CD4-positive, CD25-positive, alpha-beta regulatory T cell (primary cell): ENCODE measurements around the gene SHROOM1. TPM values are rescaled to one million over a fixed set of nuclear protein-coding genes. Genes with fewer than 3 reads are reported as not detected.

Source experiments
- ATAC-seq, 2 donors: fragments of 150-1000 bp; cut with Tn5 transposase; one replicate each; pipeline ENCODE4 v1.10.0; 2021; ENCODE audit warnings: low read depth in 2 of 2, moderate number of reproducible peaks in 2 of 2, moderate library complexity in 1 of 2
- DNase-seq, 3 donors: peaks; one replicate each; pipeline versions ENCODE4 v3.0.0 to v3.0.0-alpha.2; 2012 to 2022; ENCODE audit warnings: mixed read lengths in 1 of 3
- H3K27ac ChIP-seq: one replicate; pipeline ENCODE4 v1.7.0; 2013; ENCODE audit warnings: mild to moderate bottlenecking, low read length; ENCODE audit not compliant: insufficient read depth, poor library complexity, severe bottlenecking
- H3K27me3 ChIP-seq: one replicate; pipeline ENCODE4 v1.7.0; 2013; ENCODE audit warnings: low read length; ENCODE audit not compliant: control insufficient read depth, insufficient read depth
- H3K36me3 ChIP-seq: one replicate; pipeline ENCODE4 v1.7.0; 2013; ENCODE audit warnings: mild to moderate bottlenecking, low read length, moderate library complexity; ENCODE audit not compliant: control insufficient read depth, insufficient read depth
- H3K4me1 ChIP-seq: 2 replicates; pipeline ENCODE4 v1.7.0; 2013; ENCODE audit warnings: mild to moderate bottlenecking, low read length; ENCODE audit not compliant: insufficient read depth, control insufficient read depth, poor library complexity, severe bottlenecking
- H3K4me3 ChIP-seq: one replicate; pipeline ENCODE4 v1.7.0; 2013; ENCODE audit warnings: low read depth, mild to moderate bottlenecking, low read length, moderate library complexity
- H3K9me3 ChIP-seq, 2 experiments: 1 replicate in 1 of 2; 2 replicates in 1 of 2; pipeline ENCODE4 v1.7.0; 2013; ENCODE audit warnings: low read length in 2 of 2, mild to moderate bottlenecking in 1 of 2, moderate library complexity in 1 of 2; ENCODE audit not compliant: control insufficient read depth in 2 of 2
- H3K27ac Mint-ChIP-seq, 3 donors: one replicate each; pipeline ENCODE4 v1.8.0; 2020 to 2022; ENCODE audit warnings: mild to moderate bottlenecking in 3 of 3, mixed read lengths in 3 of 3, moderate library complexity in 2 of 3
- H3K27me3 Mint-ChIP-seq: one replicate; pipeline ENCODE4 v1.8.0; 2022; ENCODE audit warnings: mild to moderate bottlenecking, mixed read lengths
- H3K36me3 Mint-ChIP-seq: one replicate; pipeline ENCODE4 v1.8.0; 2020; ENCODE audit warnings: mixed read lengths
- H3K4me1 Mint-ChIP-seq, 4 donors: one replicate each; pipeline ENCODE4 v1.8.0; 2020 to 2022; ENCODE audit warnings: mixed read lengths in 4 of 4, mild to moderate bottlenecking in 1 of 4
- H3K4me3 Mint-ChIP-seq, 4 donors: one replicate each; pipeline ENCODE4 v1.8.0; 2020 to 2022; ENCODE audit warnings: mild to moderate bottlenecking in 4 of 4, mixed read lengths in 4 of 4, moderate library complexity in 3 of 4
- H3K9me3 Mint-ChIP-seq, 7 donors: one replicate each; pipeline ENCODE4 v1.8.0; 2020 to 2022; ENCODE audit warnings: mixed read lengths in 7 of 7, mild to moderate bottlenecking in 3 of 7, moderate library complexity in 2 of 7
- polyA plus RNA-seq, 4 donors: library from polyadenylated mRNA; unstranded; fragments of 300-500 nt; fragmentation: Illumina TruSeq; gene quantifications; one replicate each; pipeline ENCODE4 v1.2.3, GENCODE V29; 2021
- total RNA-seq: library from RNA; stranded (reverse); gene quantifications from one replicate; pipeline ENCODE4 v1.2.3, GENCODE V29; 2022

Gene SHROOM1
- total and polyA plus RNA-seq, 5 donors from 2014 or later, result 0.12 TPM; not detected in 4

DNA sequence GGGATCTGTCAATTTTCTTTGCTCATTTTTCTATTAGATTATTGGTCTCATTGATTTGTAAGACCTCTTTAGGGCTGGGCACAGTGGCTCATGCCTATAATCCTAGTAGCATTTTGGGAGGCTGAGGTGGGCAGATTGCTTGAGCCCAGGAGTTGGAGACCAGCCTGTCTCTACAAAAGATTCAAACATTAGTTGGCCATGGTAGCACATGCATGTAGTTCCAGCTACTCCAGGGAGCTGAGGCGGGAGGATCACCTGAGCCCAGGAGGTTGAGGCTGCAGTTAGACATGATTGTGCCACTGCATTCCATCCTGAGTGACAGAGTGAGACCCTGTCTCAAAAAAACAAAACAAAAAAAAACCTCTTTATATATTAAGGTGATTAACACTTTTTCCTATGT is 6.4 kb upstream of the SHROOM1 start:
- no peaks in the 10 kb centered on the region for H3K4me1 ChIP-seq
- H3K27ac ChIP-seq, result no peak overlapping the region
- no peaks in the 10 kb centered on the region for H3K27me3 ChIP-seq
- no peaks in the 10 kb centered on the region for H3K4me1 Mint-ChIP-seq
- no peaks in the 10 kb centered on the region for H3K36me3 Mint-ChIP-seq
- H3K27ac Mint-ChIP-seq, result no peak overlapping the region
- no peaks in the 10 kb centered on the region for H3K9me3 ChIP-seq
- DNase-seq (no peak), ATAC-seq (no peak)
- H3K27me3 Mint-ChIP-seq, result peaks cover 34% of the 10 kb centered on the region
- H3K4me3 ChIP-seq, result no peak overlapping the region
- no peaks in the 10 kb centered on the region for H3K36me3 ChIP-seq
- H3K4me3 Mint-ChIP-seq, result no peak overlapping the region
- no peaks in the 10 kb centered on the region for H3K9me3 Mint-ChIP-seq

DNA sequence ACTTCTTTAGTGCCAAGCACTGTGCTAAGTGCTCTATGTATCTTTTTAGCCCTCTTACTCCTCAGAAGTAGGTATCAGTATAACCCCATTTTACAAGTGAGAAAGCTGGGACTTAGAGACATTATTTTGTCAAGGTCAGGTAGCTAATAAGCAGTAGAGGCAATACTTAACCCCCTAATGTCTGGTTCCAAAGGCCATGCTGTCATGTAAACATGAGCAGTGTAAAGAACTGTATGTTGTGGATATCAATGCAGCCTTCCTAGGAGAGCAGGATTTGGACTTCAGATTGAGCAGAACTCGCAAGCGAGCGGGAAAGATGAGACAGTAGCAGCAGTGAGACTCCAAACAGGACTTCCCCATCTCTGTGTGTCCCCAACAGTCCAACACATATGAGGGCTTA is 3.6 kb upstream of the SHROOM1 start:
- H3K9me3 ChIP-seq, result no peaks in the 10 kb centered on the region
- H3K4me1 Mint-ChIP-seq, result peaks cover 0 to 13% (median 3%) of the 10 kb centered on the region in 4 donors
- ATAC-seq (no peak), DNase-seq (no peak)
- peaks cover 14% of the 10 kb centered on the region for H3K4me1 ChIP-seq
- no peak overlapping the region for H3K4me3 ChIP-seq
- peaks cover 4% of the 10 kb centered on the region for H3K27me3 ChIP-seq
- peaks cover 0 to under 1% (median 0%) of the 10 kb centered on the region in 7 donors for H3K9me3 Mint-ChIP-seq
- H3K27ac ChIP-seq, result no peak overlapping the region
- H3K27ac Mint-ChIP-seq, result no peak overlapping the region
- H3K4me3 Mint-ChIP-seq, result no peak overlapping the region
- peaks cover 51% of the 10 kb centered on the region for H3K27me3 Mint-ChIP-seq
- no peaks in the 10 kb centered on the region for H3K36me3 ChIP-seq
- H3K36me3 Mint-ChIP-seq, result no peaks in the 10 kb centered on the region

DNA sequence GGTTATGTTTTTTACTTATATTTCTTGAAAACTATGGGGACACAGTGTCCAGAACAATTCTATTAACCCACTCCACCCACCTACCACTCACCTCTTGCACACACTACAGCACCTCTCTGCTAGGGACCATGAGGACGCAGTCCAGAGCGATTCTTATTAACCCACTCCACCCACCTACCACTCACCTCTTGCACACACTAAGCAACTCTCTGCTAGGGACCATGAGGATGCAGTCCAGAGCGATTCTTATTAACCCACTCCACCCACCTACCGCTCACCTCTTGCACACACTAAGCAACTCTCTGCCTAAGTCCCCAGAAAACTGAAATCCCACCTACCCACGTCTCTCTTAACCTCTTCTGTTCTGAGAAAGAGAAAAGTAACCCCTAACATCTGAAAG is 2.2 kb upstream of the SHROOM1 start:
- H3K4me1 ChIP-seq, result peaks cover 14% of the 10 kb centered on the region
- peaks cover 53% of the 10 kb centered on the region for H3K27me3 Mint-ChIP-seq
- no peaks in the 10 kb centered on the region for H3K36me3 Mint-ChIP-seq
- H3K27me3 ChIP-seq, result peaks cover 10% of the 10 kb centered on the region
- no peak overlapping the region for H3K27ac ChIP-seq
- peaks cover 0 to 1% (median 0%) of the 10 kb centered on the region in 7 donors for H3K9me3 Mint-ChIP-seq
- H3K4me1 Mint-ChIP-seq, result peaks cover 0 to 13% (median 4%) of the 10 kb centered on the region in 4 donors
- H3K27ac Mint-ChIP-seq, result no peak overlapping the region
- H3K4me3 ChIP-seq, result no peak overlapping the region
- ATAC-seq, result no peak
- no peak for DNase-seq
- no peaks in the 10 kb centered on the region for H3K36me3 ChIP-seq
- no peaks in the 10 kb centered on the region for H3K9me3 ChIP-seq
- H3K4me3 Mint-ChIP-seq, result peak overlapping the region; percentile 33 to 66 (median 49)

DNA sequence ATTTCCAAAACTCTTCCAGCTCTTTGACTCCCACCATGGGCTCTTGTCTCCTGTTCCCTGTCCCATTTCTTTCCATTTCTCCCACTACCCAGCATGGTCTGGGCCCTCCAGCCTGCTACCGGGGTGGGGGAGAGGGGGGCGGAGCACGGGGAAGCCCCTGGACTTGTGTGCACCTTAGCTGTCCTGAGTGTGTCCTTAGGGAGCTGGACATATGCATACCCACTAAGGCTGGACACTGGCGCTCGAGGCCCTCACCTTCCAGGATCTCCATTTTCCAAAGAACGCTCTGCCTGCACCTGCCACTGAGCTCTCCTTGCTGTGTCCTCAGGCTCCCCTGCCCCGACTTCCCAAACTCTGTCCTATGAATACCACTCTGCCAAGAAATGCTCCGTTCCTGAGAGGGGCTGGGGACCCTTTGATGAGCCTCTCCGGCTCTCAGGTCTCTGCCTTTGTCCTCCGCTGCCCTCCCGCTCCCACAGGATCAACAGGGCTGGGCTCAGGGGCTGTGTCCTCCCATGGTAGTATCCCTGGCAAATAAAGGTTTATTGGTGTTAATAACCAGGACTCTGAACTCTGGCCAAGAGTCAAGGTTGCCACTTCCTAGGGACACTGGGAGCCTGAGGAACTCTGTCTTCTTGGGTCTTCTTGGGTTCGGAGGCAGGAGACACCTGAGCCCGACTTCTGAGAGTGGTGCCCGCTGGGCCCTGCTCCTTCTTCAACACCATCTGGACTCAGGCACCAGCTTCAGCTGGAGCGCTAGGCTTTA is 831 bp upstream of the SHROOM1 start:
- H3K4me1 ChIP-seq, result peaks cover 14% of the 10 kb centered on the region
- ATAC-seq, result no peak
- Mint-ChIP-seq H3K27ac (peak overlapping the region in 1 of 3 donors; percentile 84), H3K4me1 (peaks cover 0 to 14% (median 4%) of the 10 kb centered on the region in 4 donors), H3K9me3 (peaks cover 0 to 3% (median 0%) of the 10 kb centered on the region in 7 donors), H3K27me3 (peaks cover 59% of the 10 kb centered on the region), H3K36me3 (no peaks in the 10 kb centered on the region), H3K4me3 (peak overlapping the region; percentile 74 to 86 (median 79))
- no peak overlapping the region for H3K27ac ChIP-seq
- no peak overlapping the region for H3K4me3 ChIP-seq
- peaks cover 17% of the 10 kb centered on the region for H3K27me3 ChIP-seq
- no peak for DNase-seq
- no peaks in the 10 kb centered on the region for H3K9me3 ChIP-seq
- no peaks in the 10 kb centered on the region for H3K36me3 ChIP-seq

DNA sequence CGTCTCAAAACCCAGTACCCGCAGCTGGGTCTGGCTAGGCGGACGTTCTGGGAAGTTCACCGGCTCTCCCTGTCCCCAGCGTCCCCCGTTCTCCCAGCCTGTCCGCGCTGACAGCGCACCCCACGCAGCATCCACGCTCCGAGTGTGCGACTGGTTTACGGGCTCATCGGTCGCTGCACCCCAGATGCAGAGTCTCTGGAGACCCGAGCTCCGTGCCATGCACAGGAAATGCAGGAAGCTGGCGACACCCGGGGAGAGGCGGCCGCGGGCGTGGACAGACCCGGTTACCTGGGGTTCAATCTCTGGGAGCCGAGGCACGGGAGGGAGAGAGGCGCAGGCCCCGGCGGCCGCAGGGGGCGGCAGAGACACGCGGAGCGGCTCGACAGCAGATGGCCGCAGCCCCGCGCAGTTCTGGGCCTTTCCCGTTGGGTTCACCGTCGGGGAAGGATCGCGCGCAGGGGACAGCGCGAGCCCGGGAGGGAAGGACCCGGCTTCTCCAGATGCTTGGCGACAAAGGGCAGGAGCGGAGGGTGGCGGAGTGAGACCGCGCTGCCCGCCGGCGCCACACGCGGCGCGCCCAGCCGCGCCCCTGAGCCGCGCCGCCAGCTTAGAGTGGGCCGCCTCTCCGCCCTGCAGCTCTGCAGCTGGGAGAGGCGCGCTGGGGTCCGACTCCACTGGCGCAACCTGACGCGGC is 558 bp downstream of the SHROOM1 start:
- Mint-ChIP-seq H3K36me3 (no peaks in the 10 kb centered on the region), H3K27ac (no peak overlapping the region), H3K4me1 (peaks cover 0 to 19% (median 4%) of the 10 kb centered on the region in 4 donors), H3K9me3 (peaks cover 0 to 3% (median 0%) of the 10 kb centered on the region in 7 donors), H3K4me3 (peak overlapping the region; percentile 64 to 93 (median 86)), H3K27me3 (peaks cover 65% of the 10 kb centered on the region)
- ATAC-seq (peak; percentile 88 to 90), DNase-seq (peak; percentile 54 to 69 (median 66))
- Histone ChIP-seq H3K9me3 (no peaks in the 10 kb centered on the region), H3K27ac (no peak overlapping the region), H3K4me1 (peaks cover 24% of the 10 kb centered on the region), H3K27me3 (peaks cover 19% of the 10 kb centered on the region), H3K4me3 (no peak overlapping the region), H3K36me3 (no peaks in the 10 kb centered on the region)

DNA sequence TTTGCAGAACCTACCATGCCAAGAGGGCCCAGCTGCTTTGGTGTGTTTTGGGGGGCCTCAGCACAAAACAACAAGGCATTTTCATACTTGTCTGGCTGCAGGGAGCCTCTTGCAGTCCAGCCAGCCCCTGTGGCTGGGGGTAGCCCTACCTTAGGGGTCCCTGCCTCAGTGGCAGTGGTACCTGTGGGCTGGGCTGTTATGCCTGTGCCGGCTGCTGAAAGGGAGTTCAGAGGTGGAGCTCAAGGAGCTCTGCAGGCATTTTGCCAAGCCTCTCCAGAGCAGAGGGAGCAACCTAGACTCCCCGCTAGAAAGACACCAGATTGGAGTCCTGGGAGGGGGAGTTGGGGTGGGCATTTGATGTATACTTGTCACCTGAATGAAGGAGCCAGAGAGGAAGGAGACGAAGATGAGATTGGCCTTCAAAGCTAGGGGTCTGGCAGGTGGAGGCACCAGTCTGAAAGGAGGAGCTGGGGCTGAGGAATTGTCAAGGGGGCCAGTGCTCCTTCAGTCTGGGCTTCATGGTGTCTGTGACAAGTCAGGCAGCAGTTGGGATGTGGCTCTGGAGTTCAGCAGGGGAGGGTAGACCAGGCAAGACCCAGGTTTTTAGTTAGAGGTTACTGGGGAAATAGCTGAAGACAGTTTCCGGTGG is 1.5 kb downstream of the SHROOM1 start:
- H3K36me3 Mint-ChIP-seq, result no peaks in the 10 kb centered on the region
- peaks cover 24% of the 10 kb centered on the region for H3K4me1 ChIP-seq
- no peaks in the 10 kb centered on the region for H3K9me3 ChIP-seq
- peak overlapping the region; percentile 78 to 93 (median 86) for H3K4me3 Mint-ChIP-seq
- H3K27ac ChIP-seq, result no peak overlapping the region
- peaks cover 69% of the 10 kb centered on the region for H3K27me3 Mint-ChIP-seq
- H3K27ac Mint-ChIP-seq, result peak overlapping the region in 1 of 3 donors; percentile 15
- no peaks in the 10 kb centered on the region for H3K36me3 ChIP-seq
- DNase-seq (no peak), ATAC-seq (no peak)
- peaks cover 0 to 3% (median 0%) of the 10 kb centered on the region in 7 donors for H3K9me3 Mint-ChIP-seq
- H3K4me1 Mint-ChIP-seq, result peaks cover 0 to 19% (median 4%) of the 10 kb centered on the region in 4 donors
- H3K27me3 ChIP-seq, result peaks cover 25% of the 10 kb centered on the region
- no peak overlapping the region for H3K4me3 ChIP-seq

DNA sequence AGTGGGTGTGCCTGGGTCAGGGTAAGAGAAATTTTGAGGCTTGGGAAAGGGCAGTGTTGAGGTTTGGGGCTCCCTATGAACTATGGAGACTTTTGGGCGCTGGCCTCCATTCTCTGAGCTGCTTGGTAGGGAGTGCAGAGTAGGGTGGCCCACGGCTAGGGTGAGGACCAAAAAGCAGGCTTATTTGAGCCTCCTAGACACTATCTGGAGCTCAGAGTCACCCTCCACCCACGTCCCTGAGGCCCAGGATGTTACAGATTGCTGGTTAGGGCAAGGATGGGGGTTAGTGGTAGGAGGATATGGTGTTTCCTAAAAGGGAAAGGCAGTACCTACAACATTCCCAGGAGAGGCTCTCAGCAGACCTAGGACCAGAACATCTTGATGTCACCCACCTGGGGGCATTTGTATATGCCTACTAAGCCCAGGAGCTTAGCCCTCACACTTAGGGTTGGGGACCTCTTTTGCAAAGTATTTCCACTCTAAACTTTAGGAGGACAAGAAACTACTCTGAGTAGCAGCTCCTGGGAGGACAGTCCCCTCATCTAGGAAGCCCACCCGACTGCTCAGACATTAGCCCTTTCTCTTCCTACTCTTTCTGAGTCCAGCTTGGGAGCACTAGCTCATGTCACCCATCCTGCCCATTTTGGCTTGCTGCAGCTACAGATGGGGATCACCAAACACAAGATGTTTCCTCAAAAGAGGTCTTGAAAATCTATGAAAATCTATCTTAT is 2.3 kb downstream of the SHROOM1 start:
- peaks cover 72% of the 10 kb centered on the region for H3K27me3 Mint-ChIP-seq
- H3K9me3 Mint-ChIP-seq, result peaks cover 0 to 3% (median 0%) of the 10 kb centered on the region in 7 donors
- no peaks in the 10 kb centered on the region for H3K36me3 Mint-ChIP-seq
- no peak overlapping the region for H3K27ac ChIP-seq
- ATAC-seq, result no peak
- no peak overlapping the region for H3K27ac Mint-ChIP-seq
- H3K9me3 ChIP-seq, result no peaks in the 10 kb centered on the region
- DNase-seq, result no peak
- H3K27me3 ChIP-seq, result peaks cover 27% of the 10 kb centered on the region
- H3K4me1 Mint-ChIP-seq, result peaks cover 0 to 19% (median 4%) of the 10 kb centered on the region in 4 donors
- no peak overlapping the region for H3K4me3 ChIP-seq
- H3K4me1 ChIP-seq, result peaks cover 27% of the 10 kb centered on the region
- peak overlapping the region in 2 of 4 donors; percentile 31 to 38 for H3K4me3 Mint-ChIP-seq
- no peaks in the 10 kb centered on the region for H3K36me3 ChIP-seq
